K562 (cell line): ENCODE measurements around the gene TMEM270. TPM values are rescaled to one million over a fixed set of nuclear protein-coding genes. Genes with fewer than 3 reads are reported as not detected.

Source experiments
- ATAC-seq: fragments of 200-7000 bp; cut with Tn5 transposase; 3 replicates; pipeline ENCODE4 v1.9.1; 2020; ENCODE audit warnings: moderate library complexity
- BruUV-seq: library from RNA; stranded (reverse); fragments of 400-500 nt; replicated peaks from 2 replicates; lab custom pipeline; 2021; lab: Mats Ljungman, UMichigan
- CTCF ChIA-PET: fragments of 300-600 bp; formaldehyde crosslinking; extraction: SDS; loops from one replicate; lab custom pipeline; 2021; ENCODE audit warnings: low intra/inter-chr PET ratio; lab: Yijun Ruan, JAX
- POLR2A ChIA-PET: fragments of 300-600, 350-650 bp; sonication (Branson Sonifier 250); formaldehyde crosslinking; extraction: SDS; loops from one replicate; lab custom pipeline; 2021; ENCODE audit warnings: antibody characterized with exemption, inconsistent platforms; lab: Yijun Ruan, JAX
- DNase-seq, 4 experiments: peaks; one replicate each; pipeline versions ENCODE4 v3.0.0 to v3.0.0-alpha.2; 2011 to 2018; ENCODE audit warnings: low spot score in 3 of 4, mixed read lengths in 3 of 4; ENCODE audit errors: extremely low read depth in 1 of 4
- FAIRE-seq: peaks from 2 replicates; lab custom pipeline; 2011; peaks lifted over from hg19 to GRCh38; lab: Jason Lieb, UNC
- H2AFZ ChIP-seq: 2 replicates; pipeline ENCODE4 v1.6.0; 2011; ENCODE audit warnings: low read depth, low read length, control low read depth, inconsistent platforms
- H3K27ac ChIP-seq: fragments of 200-600 bp; 3 replicates; pipeline ENCODE4 v1.8.0; 2011; ENCODE audit warnings: low read depth, mild to moderate bottlenecking, control low read depth, inconsistent platforms, low read length, moderate library complexity, mixed read lengths; ENCODE audit errors: extremely low read depth
- H3K27me3 ChIP-seq, 2 experiments: fragments of 300-600 bp in 1 of 2; 2 replicates in 1 of 2; 3 replicates in 1 of 2; pipeline versions ENCODE4 v1.6.0 to v1.8.0; 2011; ENCODE audit warnings: inconsistent platforms in 2 of 2, low read length in 2 of 2, mild to moderate bottlenecking in 1 of 2, mixed read lengths in 1 of 2, moderate library complexity in 1 of 2; ENCODE audit not compliant: control insufficient read depth in 2 of 2, insufficient read depth in 2 of 2
- H3K36me3 ChIP-seq: fragments of 300-600 bp; 3 replicates; pipeline ENCODE4 v1.8.0; 2011; ENCODE audit warnings: mild to moderate bottlenecking, low read length, inconsistent platforms; ENCODE audit not compliant: control insufficient read depth, insufficient read depth
- H3K4me1 ChIP-seq, 2 experiments: fragments of 200-600 bp in 1 of 2; replicated peaks in 1 of 2; 2 replicates in 1 of 2; 3 replicates in 1 of 2; pipeline versions ENCODE4 v1.5.1 to v1.8.0; 2011; ENCODE audit warnings: inconsistent platforms in 2 of 2, low read length in 2 of 2, mild to moderate bottlenecking in 1 of 2, mixed read lengths in 1 of 2, moderate library complexity in 1 of 2; ENCODE audit not compliant: control insufficient read depth in 2 of 2, insufficient read depth in 2 of 2
- H3K4me2 ChIP-seq: 2 replicates; pipeline ENCODE4 v1.6.1; 2011; ENCODE audit warnings: low read length, control low read depth, inconsistent platforms, mixed read lengths; ENCODE audit not compliant: insufficient read depth
- H3K4me3 ChIP-seq: fragments of 200-600 bp; sonication (generic), shearing (Covaris generic); 2 replicates; pipeline ENCODE4 v1.5.1; 2016; ENCODE audit warnings: control low read depth, inconsistent platforms
- H3K79me2 ChIP-seq: fragments of 200-600 bp; 3 replicates; pipeline ENCODE4 v1.8.0; 2011; ENCODE audit warnings: low read length, inconsistent platforms; ENCODE audit not compliant: control insufficient read depth, insufficient read depth
- H3K9ac ChIP-seq, 2 experiments: 2 replicates each; pipeline versions ENCODE4 v1.6.0 to v1.6.1; 2011; ENCODE audit warnings: low read depth in 2 of 2, low read length in 2 of 2, control low read depth in 1 of 2, inconsistent platforms in 1 of 2, mild to moderate bottlenecking in 1 of 2, mixed read lengths in 1 of 2; ENCODE audit not compliant: insufficient read depth in 1 of 2
- H3K9me1 ChIP-seq: one replicate; pipeline ENCODE4 v1.6.0; 2011; ENCODE audit warnings: inconsistent platforms, mild to moderate bottlenecking, low read length, moderate library complexity; ENCODE audit not compliant: control insufficient read depth, insufficient read depth
- H3K9me3 ChIP-seq: replicated peaks from 2 replicates; pipeline ENCODE4 v1.5.1; 2011; ENCODE audit warnings: low read depth, low read length, inconsistent platforms; ENCODE audit not compliant: control insufficient read depth, insufficient read depth
- H4K20me1 ChIP-seq: replicated peaks from 2 replicates; pipeline ENCODE4 v1.6.1; 2011; ENCODE audit warnings: low read length, inconsistent platforms, mixed read lengths; ENCODE audit not compliant: control insufficient read depth, insufficient read depth
- CBX8 ChIP-seq: fragments of 200-600 bp; sonication (generic); IDR thresholded peaks from 2 replicates; pipeline ENCODE4 v1.6.1; 2012; ENCODE audit warnings: borderline replicate concordance, mixed run types, low read depth, mild to moderate bottlenecking, moderate library complexity, mixed read lengths, low read length, control low read depth, inconsistent platforms; ENCODE audit not compliant: poor library complexity, severe bottlenecking; ENCODE audit errors: extremely low read depth
- CCNT2 ChIP-seq: IDR thresholded peaks from 2 replicates; pipeline ENCODE4 v1.6.1; 2011; ENCODE audit warnings: borderline replicate concordance, low read depth, mild to moderate bottlenecking, moderate library complexity, mixed read lengths, low read length; ENCODE audit not compliant: insufficient read length; ENCODE audit errors: extremely low read depth
- ETV5 ChIP-seq: sonication (generic); formaldehyde crosslinking; IDR thresholded peaks from 2 replicates; pipeline ENCODE4 v1.4.0; 2020; ENCODE audit warnings: low read depth, mild to moderate bottlenecking, missing genetic modification reagents
- FOXP1 ChIP-seq: sonication (generic); formaldehyde crosslinking; IDR thresholded peaks from 2 replicates; pipeline ENCODE4 v1.8.0; 2022; ENCODE audit warnings: mild to moderate bottlenecking, missing genetic modification reagents
- HSF4 ChIP-seq: fragments of 250-450 bp; sonication (Bioruptor Pico); IDR thresholded peaks from 2 replicates; pipeline ENCODE4 v2.1.2; 2022; ENCODE audit warnings: mild to moderate bottlenecking, moderate library complexity, borderline replicate concordance
- NCOA4 ChIP-seq: fragments of 450-650 bp; IDR thresholded peaks from 2 replicates; pipeline ENCODE4 v1.6.1; 2018; ENCODE audit warnings: mild to moderate bottlenecking; ENCODE audit not compliant: partially characterized antibody
- SP2 ChIP-seq: IDR thresholded peaks from 2 replicates; pipeline ENCODE4 v1.6.1; 2011; ENCODE audit warnings: mild to moderate bottlenecking, low read depth, low read length, moderate library complexity; ENCODE audit not compliant: poor library complexity, severe bottlenecking; ENCODE audit errors: extremely low read depth
- SRSF7 ChIP-seq: fragments of 200-400 bp; formaldehyde crosslinking; optimal IDR thresholded peaks from 2 replicates; pipeline ENCODE3; 2017; ENCODE audit warnings: mild to moderate bottlenecking, low read depth, low read length
- TCFL5 ChIP-seq: fragments of 250-450 bp; sonication (Bioruptor Pico); conservative IDR thresholded peaks from 2 replicates; pipeline ENCODE4 v1.6.1; 2021; ENCODE audit warnings: mild to moderate bottlenecking, moderate library complexity, matching md5 sums
- TRIM24 ChIP-seq, 2 experiments: fragments of 450-650 bp; IDR thresholded peaks; 2 replicates each; pipeline ENCODE4 v1.6.1; 2016
- ZFP36 ChIP-seq: fragments of 150-350 bp; IDR thresholded peaks from 2 replicates; pipeline ENCODE4 v1.6.1; 2018; ENCODE audit warnings: low read length, low read depth; ENCODE audit not compliant: partially characterized antibody
- ZNF133 ChIP-seq: fragments of 250-450 bp; sonication (Bioruptor Pico); IDR thresholded peaks from 2 replicates; pipeline ENCODE4 v1.4.0; 2020; ENCODE audit warnings: mild to moderate bottlenecking
- ZNF384 ChIP-seq: IDR thresholded peaks from 2 replicates; pipeline ENCODE4 v1.6.1; 2012; ENCODE audit warnings: low read depth, low read length, improper control_type of control experiment
- ZNF584 ChIP-seq: fragments of 200-800 bp; sonication (Bioruptor generic); IDR thresholded peaks from 2 replicates; pipeline ENCODE4 v1.6.1; 2016; ENCODE audit warnings: low read depth, mild to moderate bottlenecking, missing genetic modification characterization, missing compliant biosample characterization
- ZNF79 ChIP-seq: fragments of 250-450 bp; sonication (Bioruptor Pico); IDR thresholded peaks from 2 replicates; pipeline ENCODE4 v1.4.0; 2020; ENCODE audit warnings: low read depth, mild to moderate bottlenecking, moderate library complexity
- ZSCAN29 ChIP-seq: fragments of 450-650 bp; IDR thresholded peaks from 2 replicates; pipeline ENCODE4 v1.6.1; 2017
- WGBS: fragments of 100-300 bp; shearing (Covaris generic); methylation state at CpG from one replicate; pipeline ENCODE4 v1.1.6; 2016; ENCODE audit warnings: low coverage, mixed read lengths; ENCODE audit not compliant: insufficient coverage; ENCODE audit errors: missing lambda C conversion rate; 5-methylcytosine and 5-hydroxymethylcytosine counted together
- in situ Hi-C: fragments of 300-500 bp; cut with MboI; formaldehyde crosslinking; loops from 4 replicates; pipeline ENCODE4 v1.15.0; 2018; ENCODE audit warnings: inconsistent platforms, mixed read lengths
- intact Hi-C: fragments of 100-400 bp; cut with micrococcal nuclease; formaldehyde crosslinking; loops from 2 replicates; pipeline ENCODE4 v1.14.2; 2022
- polyA plus RNA-seq, 8 experiments: library from polyadenylated mRNA; depleted of rRNA in 4 of 8; stranded (reverse) in 5 of 8; unstranded in 3 of 8; fragments of >200 nt; fragmentation: Nextera tagmentation in 2 of 8; fragmentation: Illumina TruSeq in 1 of 8; extraction: Ambion mirVana in 2 of 8; extraction: Trizol in 1 of 8; gene quantifications; 2 replicates each; pipeline versions ENCODE4 v1.2.1 to v1.2.3, GENCODE V29; 2011 to 2014; ENCODE audit warnings: inconsistent platforms in 1 of 8, missing spikeins in 1 of 8
- total RNA-seq, 7 experiments: library from RNA; depleted of rRNA in 6 of 7; stranded (reverse); fragments of >200 nt in 6 of 7; fragmentation: Illumina TruSeq in 2 of 7; extraction: Trizol in 2 of 7; gene quantifications; 2 replicates each; pipeline versions ENCODE4 v1.2.1 to v1.2.3, GENCODE V29; 2011 to 2021; ENCODE audit warnings: low replicate concordance in 1 of 7

TMEM270 gene
- total and polyA plus RNA-seq, 9 of the 15 experiments (the other 6 are each of a cell fraction or from before 2014, with no cell fraction given): not detected

DNA sequence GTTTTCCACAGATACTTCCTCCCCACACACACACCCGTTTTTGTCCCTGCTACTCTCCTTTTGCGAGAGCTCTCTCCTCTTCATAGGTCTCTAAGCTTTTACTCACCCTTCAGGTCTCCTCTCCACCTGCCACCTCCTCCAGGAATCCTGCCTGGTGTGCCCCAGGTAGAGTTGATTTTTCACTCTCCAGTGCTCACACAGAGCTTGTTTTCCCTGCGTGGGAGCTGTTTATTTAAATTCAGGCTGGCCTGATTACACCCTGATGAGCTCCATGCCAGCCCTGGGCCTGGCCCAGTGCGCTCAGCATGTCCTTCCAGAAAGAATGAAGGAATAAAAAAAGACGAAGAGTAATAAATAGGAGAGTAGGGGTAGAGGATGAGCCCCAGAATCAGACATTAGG, 37.7 kb upstream of the TMEM270 start:
- CTCF ChIA-PET: no interaction called here
- Histone ChIP-seq H4K20me1 (no peaks in the 10 kb centered on the region), H3K9me3 (no peaks in the 10 kb centered on the region), H3K4me1 (peaks cover 32 to 35% of the 10 kb centered on the region in 2 experiments), H3K9ac (peak overlapping the region; percentile 58 to 86; a peak in 3 of 4 replicates), H3K79me2 (no peaks in the 10 kb centered on the region), H3K9me1 (no peaks in the 10 kb centered on the region), H3K4me3 (no peak overlapping the region), H3K4me2 (peak overlapping the region; percentile 82), H3K27me3 (no peaks in the 10 kb centered on the region), H2AFZ (peak overlapping the region; percentile 91), H3K27ac (peak overlapping the region; percentile 73; the same call in 2 of the 3 replicates), H3K36me3 (no peaks in the 10 kb centered on the region)
- ATAC-seq (no peak), FAIRE-seq (no peak), DNase-seq (peak in 1 of 4 experiments; percentile 5)
- 62% methylated on average over 5 of the region's 5 CpGs for WGBS
- intact Hi-C loops: no loop called here
- in situ Hi-C loops: no loop called here
- POLR2A ChIA-PET: interaction anchor here (1.3 to 2.1 kb wide), 3 partner anchors 10 to 36 kb away, joined by 5 read pairs; no protein-coding TSS in a partner anchor
- TF ChIP-seq ZSCAN29 (no peak), ZFP36 (peak; percentile 92)
- TF ChIP-seq, all 486 proteins: peak for 1
- no TSS peak for BruUV-seq

- TF ChIP-seq ZNF584 (CRISPR knock-in tag) (no peak), CBX8 (no peak), ETV5 (CRISPR knock-in tag) (no peak), ZNF79 (CRISPR knock-in tag) (no peak), HSF4 (CRISPR knock-in tag) (no peak), SRSF7 (no peak), NCOA4 (no peak), ZNF133 (no peak), ZNF384 (no peak), FOXP1 (CRISPR knock-in tag) (no peak), TRIM24 (IDR thresholded peaks at IDR 0.05) (no peak), SP2 (no peak), CCNT2 (no peak), TCFL5 (no peak)
- TF ChIP-seq, all 486 proteins: peak for 0
- in situ Hi-C loops: no loop called here
- 82% methylated on average over 11 of the region's 11 CpGs for WGBS
- CTCF ChIA-PET: no interaction called here
- Histone ChIP-seq H3K36me3 (no peaks in the 10 kb centered on the region), H3K27me3 (no peaks in the 10 kb centered on the region), H3K4me1 (peaks cover 35 to 39% of the 10 kb centered on the region in 2 experiments), H3K9ac (no peak overlapping the region; a peak in 1 of 4 replicates), H3K4me2 (no peak overlapping the region), H3K9me1 (no peaks in the 10 kb centered on the region), H3K79me2 (no peaks in the 10 kb centered on the region), H4K20me1 (no peaks in the 10 kb centered on the region), H2AFZ (no peak overlapping the region), H3K9me3 (no peaks in the 10 kb centered on the region), H3K4me3 (no peak overlapping the region), H3K27ac (no peak overlapping the region)
- intact Hi-C loops: no loop called here
- ATAC-seq (no peak), FAIRE-seq (no peak), DNase-seq (no peak)
- BruUV-seq: no TSS peak
- POLR2A ChIA-PET: interaction anchor here (2.1 kb wide), 2 partner anchors 9 to 37 kb away, joined by 5 read pairs; no protein-coding TSS in a partner anchor
Observed at GRCh38 chr7:73823873-73824592, 36.9 kb upstream of the TMEM270 start.
